Measurements from ENCODE around the gene ANKAR. TPM values are rescaled to one million over a fixed set of nuclear protein-coding genes. Genes with fewer than 3 reads are reported as not detected.
A peak's percentile ranks its signal among the peaks of the same experiment; 100 is the strongest.

ANKAR gene
- total RNA-seq, 1 experiment from 2014 or later, result 2.0 TPM

DNA sequence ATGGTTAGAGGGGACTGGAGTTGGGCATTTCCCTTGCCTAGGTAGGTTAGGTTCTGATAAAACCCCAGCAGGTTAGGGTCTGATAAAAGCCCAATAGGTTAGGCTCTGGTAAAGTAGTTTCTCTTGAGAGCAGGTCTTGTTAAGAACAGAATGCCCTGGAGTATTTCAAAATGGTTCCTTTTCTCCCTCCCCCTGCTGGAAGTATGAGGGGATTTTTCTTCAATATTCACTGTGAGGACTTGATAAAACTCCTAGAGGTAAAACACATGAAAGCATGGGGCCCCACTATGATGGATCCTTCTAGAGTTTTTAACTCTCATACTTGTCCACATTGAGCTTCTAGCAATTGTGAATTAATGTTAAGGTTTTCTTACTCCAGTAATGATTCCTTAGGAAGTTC lies 27.6 kb downstream of the ANKAR start:
- Histone ChIP-seq H3K27ac (ENCODE audit: insufficient read length, low read depth, low read length) (no peak overlapping the region), H3K56ac (ENCODE audit: insufficient read length, low read depth, low read length) (no peak overlapping the region), H2BK20ac (ENCODE audit: low read depth, low read length, poor library complexity, severe bottlenecking) (no peak overlapping the region), H2BK120ac (ENCODE audit: low read depth, low read length, poor library complexity, severe bottlenecking) (no peak overlapping the region), H3K4me1 (ENCODE audit: insufficient read depth, low read length) (no peaks in the 10 kb centered on the region), H2BK5ac (ENCODE audit: insufficient read length, low read length) (no peak overlapping the region), H3K14ac (ENCODE audit: insufficient read depth, low read length) (no peak overlapping the region), H2BK12ac (ENCODE audit: insufficient read length, low read depth, low read length) (no peak overlapping the region), H3K23ac (ENCODE audit: insufficient read length, low read depth, low read length) (no peak overlapping the region), H2BK15ac (ENCODE audit: low read depth, low read length) (no peak overlapping the region), H3T11ph (ENCODE audit: low read length) (no peak overlapping the region), H3K18ac (ENCODE audit: insufficient read length, low read depth, low read length) (no peak overlapping the region), H3K9ac (ENCODE audit: extremely low read depth, insufficient read length, low read length) (no peak overlapping the region), H2AFZ (ENCODE audit: low read length) (no peak overlapping the region), H3K79me2 (ENCODE audit: insufficient read depth, low read length) (no peaks in the 10 kb centered on the region), H2AK5ac (ENCODE audit: insufficient read length, low read length) (no peak overlapping the region), H3K4ac (ENCODE audit: low read depth, low read length) (no peak overlapping the region), H3K79me1 (ENCODE audit: insufficient read depth, low read depth, low read length, poor library complexity, severe bottlenecking) (no peaks in the 10 kb centered on the region), H4K5ac (ENCODE audit: insufficient read length, low read depth, low read length) (peak overlapping the region; percentile 57), H4K20me1 (ENCODE audit: control insufficient read depth, insufficient read depth, insufficient read length) (no peaks in the 10 kb centered on the region), H3K23me2 (ENCODE audit: insufficient read length, low read depth, low read length, poor library complexity, severe bottlenecking) (no peaks in the 10 kb centered on the region), H3K4me2 (ENCODE audit: insufficient read depth, insufficient read length, low read length) (no peak overlapping the region), H4K8ac (replicated peaks; ENCODE audit: insufficient read length, low read depth, low read length) (no peak overlapping the region), H3K9me3 (ENCODE audit: control insufficient read depth, low read depth, low read length) (no peaks in the 10 kb centered on the region), H4K91ac (ENCODE audit: insufficient read length, low read depth, low read length) (no peak overlapping the region), H3K27me3 (ENCODE audit: insufficient read depth, low read length) (no peaks in the 10 kb centered on the region)
- TF ChIP-seq, protein P1, sequence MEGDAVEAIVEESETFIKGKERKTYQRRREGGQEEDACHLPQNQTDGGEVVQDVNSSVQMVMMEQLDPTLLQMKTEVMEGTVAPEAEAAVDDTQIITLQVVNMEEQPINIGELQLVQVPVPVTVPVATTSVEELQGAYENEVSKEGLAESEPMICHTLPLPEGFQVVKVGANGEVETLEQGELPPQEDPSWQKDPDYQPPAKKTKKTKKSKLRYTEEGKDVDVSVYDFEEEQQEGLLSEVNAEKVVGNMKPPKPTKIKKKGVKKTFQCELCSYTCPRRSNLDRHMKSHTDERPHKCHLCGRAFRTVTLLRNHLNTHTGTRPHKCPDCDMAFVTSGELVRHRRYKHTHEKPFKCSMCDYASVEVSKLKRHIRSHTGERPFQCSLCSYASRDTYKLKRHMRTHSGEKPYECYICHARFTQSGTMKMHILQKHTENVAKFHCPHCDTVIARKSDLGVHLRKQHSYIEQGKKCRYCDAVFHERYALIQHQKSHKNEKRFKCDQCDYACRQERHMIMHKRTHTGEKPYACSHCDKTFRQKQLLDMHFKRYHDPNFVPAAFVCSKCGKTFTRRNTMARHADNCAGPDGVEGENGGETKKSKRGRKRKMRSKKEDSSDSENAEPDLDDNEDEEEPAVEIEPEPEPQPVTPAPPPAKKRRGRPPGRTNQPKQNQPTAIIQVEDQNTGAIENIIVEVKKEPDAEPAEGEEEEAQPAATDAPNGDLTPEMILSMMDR (conservative IDR thresholded peaks at IDR 0.05), result peak; percentile 56
- Mint-ChIP-seq H3K27ac (no peak overlapping the region), H3K36me3 (ENCODE audit: insufficient read depth in 1 of 3, low read depth in 3 of 3) (no peaks in the 10 kb centered on the region), H3K9me3 (no peaks in the 10 kb centered on the region), H3K27me3 (ENCODE audit: low read depth) (no peaks in the 10 kb centered on the region), H3K4me3 (no peak overlapping the region), H3K4me1 (peaks cover 2 to 5% of the 10 kb centered on the region in 2 experiments)
- no peak for DNase-seq
